Mucosa of descending colon (tissue), 3 donors: ENCODE measurements around the gene SLC5A6. TPM values are rescaled to one million over a fixed set of nuclear protein-coding genes. Genes with fewer than 3 reads are reported as not detected.

Experiments used
- ATAC-seq: fragments of 200-7000 bp; cut with Tn5 transposase; one replicate; pipeline ENCODE4 v1.9.1; 2020; ENCODE audit warnings: mild to moderate bottlenecking, moderate library complexity
- DNase-seq, 3 donors: peaks; one replicate each; pipeline ENCODE4 v3.0.0-alpha.2; 2020
- H3K36me3 ChIP-seq: fragments of 200-600 bp; one replicate; pipeline ENCODE4 v1.8.0; 2021; ENCODE audit warnings: low read depth, mild to moderate bottlenecking
- H3K4me1 ChIP-seq: fragments of 200-600 bp; one replicate; pipeline ENCODE4 v1.8.0; 2021; ENCODE audit warnings: low read depth, mild to moderate bottlenecking
- H3K4me3 ChIP-seq: fragments of 200-600 bp; one replicate; pipeline ENCODE4 v1.8.0; 2021; ENCODE audit warnings: mild to moderate bottlenecking
- H3K9me3 ChIP-seq: fragments of 200-600 bp; one replicate; pipeline ENCODE4 v1.8.0; 2021; ENCODE audit warnings: mild to moderate bottlenecking
- CTCF ChIP-seq: fragments of 200-600 bp; IDR thresholded peaks from one replicate; pipeline ENCODE4 v1.8.0; 2022; ENCODE audit warnings: antibody characterized with exemption, mild to moderate bottlenecking
- intact Hi-C, 2 donors: fragments of 100-400 bp; cut with DNase I in 1 of 2; cut with micrococcal nuclease in 1 of 2; formaldehyde crosslinking; loops; one replicate each; pipeline versions ENCODE4 v1.11.0 to v1.11.1; 2022; cut with DNase I, micrococcal nuclease
- total RNA-seq, 3 donors: library from RNA; stranded (reverse); fragmentation: NEBNext Ultra II Directional in 2 of 3; extraction: Animal tissue kit (Norgen Biotek cat#: 25700) in 2 of 3; gene quantifications; one replicate each; pipeline versions ENCODE4 v1.2.1 to v1.2.4, GENCODE V29; 2021 to 2023
- donor health status: DM: no; HTN: no; CAD: no; lungs with moderate emphysema.
- donor health status: DM: no; HTN: no; CAD: no.
- donor health status: DM: no; HTN: yes; CAD: no.

SLC5A6 gene
- total RNA-seq, 3 donors from 2014 or later: 27.7 to 34.8 (median 30.0) TPM

- DNase-seq (no peak), ATAC-seq (no peak)
- TF ChIP-seq CTCF: no peak
- Histone ChIP-seq H3K4me1 (no peaks in the 10 kb centered on the region), H3K9me3 (no peaks in the 10 kb centered on the region), H3K4me3 (no peak overlapping the region), H3K36me3 (no peaks in the 10 kb centered on the region)
- intact Hi-C loops: no loop called here
These were observed 49.6 kb downstream of the SLC5A6 start for GRCh38 chr2:27162151-27163121.

- intact Hi-C loops: no loop called here
- H3K9me3 ChIP-seq: no peaks in the 10 kb centered on the region
- ATAC-seq (no peak), DNase-seq (no peak)
- no peaks in the 10 kb centered on the region for H3K36me3 ChIP-seq
- H3K4me1 ChIP-seq: no peaks in the 10 kb centered on the region
- no peak for TF ChIP-seq CTCF
- H3K4me3 ChIP-seq: no peak overlapping the region
These were observed 51.9 kb downstream of the SLC5A6 start for GRCh38 chr2:27160191-27160590.

- ATAC-seq (no peak), DNase-seq (no peak)
- intact Hi-C loops: no loop called here
- Histone ChIP-seq H3K36me3 (no peaks in the 10 kb centered on the region), H3K4me1 (no peaks in the 10 kb centered on the region), H3K4me3 (no peak overlapping the region), H3K9me3 (no peaks in the 10 kb centered on the region)
- TF ChIP-seq CTCF: no peak
These were observed 52.8 kb downstream of the SLC5A6 start for GRCh38 chr2:27159271-27159670.

GRCh38 chr2:27158468-27158867 is 53.6 kb downstream of the SLC5A6 start:
- H3K9me3 ChIP-seq: no peaks in the 10 kb centered on the region
- no peak for TF ChIP-seq CTCF
- ATAC-seq (no peak), DNase-seq (no peak)
- intact Hi-C loops: no loop called here
- no peaks in the 10 kb centered on the region for H3K36me3 ChIP-seq
- H3K4me3 ChIP-seq: no peak overlapping the region
- no peaks in the 10 kb centered on the region for H3K4me1 ChIP-seq

- Histone ChIP-seq H3K4me3 (no peak overlapping the region), H3K4me1 (no peaks in the 10 kb centered on the region), H3K9me3 (no peaks in the 10 kb centered on the region), H3K36me3 (no peaks in the 10 kb centered on the region)
- no peak for TF ChIP-seq CTCF
- ATAC-seq: no peak
- DNase-seq: no peak
- intact Hi-C loops: no loop called here
These were observed 57.0 kb downstream of the SLC5A6 start for GRCh38 chr2:27155069-27155520.
